Lower leg skin (tissue), 3 donors: ENCODE data around the gene STARD13.

Source experiments
- CTCF ChIP-seq, 3 donors: fragments of 450-650 bp; IDR thresholded peaks; one replicate each; pipeline ENCODE4 v1.5.1; 2016; ENCODE audit warnings: antibody characterized with exemption in 3 of 3, mild to moderate bottlenecking in 3 of 3, moderate library complexity in 2 of 3
- POLR2A ChIP-seq, 2 donors: fragments of 450-650 bp; IDR thresholded peaks; one replicate each; pipeline ENCODE4 v1.6.1; 2016 to 2017; ENCODE audit warnings: antibody characterized with exemption in 2 of 2, mild to moderate bottlenecking in 1 of 2, moderate library complexity in 1 of 2

GRCh38 chr13:33319859-33320258 is 34.3 kb upstream of the STARD13 start:
- TF ChIP-seq CTCF (IDR thresholded peaks at IDR 0.05) (no peak), POLR2A (IDR thresholded peaks at IDR 0.05) (no peak)
